Measurements from ENCODE around the gene PGBD2.
"Not testable (repeated sequence)": the region's sequence is repeated elsewhere in the genome, so short reads cannot be mapped to it uniquely, and the experiment has no call there.

- TF ChIP-seq CTCF (conservative IDR thresholded peaks at IDR 0.05); EZH2 (IDR thresholded peaks at IDR 0.05; ENCODE audit: low read depth): not testable (repeated sequence)
Measured at GRCh38 chr1:248889914-248890243, 16.2 kb upstream of the PGBD2 start.
